Stimulated activated CD8-positive, alpha-beta memory T cell treated with anti-CD3 and anti-CD28 coated beads, Interleukin-12 subunit alpha, Interleukin-12 subunit beta, amount 100 ng/mL, for 4 hours (primary cell): ENCODE data around the gene DPH3.

ENCODE experiments used
- DNase-seq: peaks from one replicate; pipeline ENCODE4 v3.0.0-alpha.2; 2020; ENCODE audit warnings: low read depth

Gene DPH3

GRCh38 chr3:16233806-16234205 is 30.9 kb downstream of the DPH3 start:
- no peak for DNase-seq

- DNase-seq: no peak
Measured at GRCh38 chr3:16231983-16232382, 32.8 kb downstream of the DPH3 start.

DNA sequence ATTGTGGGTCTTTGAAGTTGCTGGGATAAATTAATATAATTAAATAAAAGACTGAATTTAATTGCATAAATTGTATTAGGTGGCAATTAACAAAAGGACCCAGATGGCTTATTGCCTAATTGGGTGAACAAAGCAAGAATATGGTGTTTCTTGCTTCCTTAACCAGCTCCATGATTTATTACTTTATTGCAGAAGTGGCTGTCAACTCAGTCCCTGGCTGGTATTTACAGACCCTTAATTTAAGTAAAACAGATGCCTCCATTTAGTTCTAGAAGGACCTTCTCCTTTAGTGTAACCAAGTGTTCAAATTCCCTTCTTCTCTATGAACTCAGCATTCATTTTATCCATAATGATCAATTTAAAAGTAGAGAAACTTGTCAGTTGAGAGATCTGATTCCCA is 35.1 kb downstream of the DPH3 start:
- no peak for DNase-seq

DNA sequence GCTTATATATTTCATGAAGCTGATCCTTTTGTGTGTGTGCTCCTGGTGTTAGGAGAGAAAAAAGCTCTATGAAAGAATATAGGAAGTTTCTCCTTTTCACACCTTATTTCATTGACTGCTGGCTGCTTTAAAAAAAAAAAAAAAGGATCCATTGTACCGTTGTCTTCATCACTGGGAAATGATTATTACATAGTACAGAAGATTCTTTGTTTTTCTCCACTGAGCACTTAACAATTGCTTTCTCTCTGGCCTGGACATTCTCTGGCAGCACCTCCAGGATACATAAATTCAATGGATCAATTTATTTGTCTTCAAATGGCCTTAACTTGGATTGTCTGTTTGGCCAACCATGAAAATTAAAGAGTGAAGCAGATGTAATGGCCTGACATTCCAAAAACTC is 37.2 kb downstream of the DPH3 start:
- DNase-seq: no peak

- no peak for DNase-seq
Measured at GRCh38 chr3:16224325-16224724, 40.4 kb downstream of the DPH3 start.

- no peak for DNase-seq
Measured at GRCh38 chr3:16222547-16222946, 42.2 kb downstream of the DPH3 start.

DNA sequence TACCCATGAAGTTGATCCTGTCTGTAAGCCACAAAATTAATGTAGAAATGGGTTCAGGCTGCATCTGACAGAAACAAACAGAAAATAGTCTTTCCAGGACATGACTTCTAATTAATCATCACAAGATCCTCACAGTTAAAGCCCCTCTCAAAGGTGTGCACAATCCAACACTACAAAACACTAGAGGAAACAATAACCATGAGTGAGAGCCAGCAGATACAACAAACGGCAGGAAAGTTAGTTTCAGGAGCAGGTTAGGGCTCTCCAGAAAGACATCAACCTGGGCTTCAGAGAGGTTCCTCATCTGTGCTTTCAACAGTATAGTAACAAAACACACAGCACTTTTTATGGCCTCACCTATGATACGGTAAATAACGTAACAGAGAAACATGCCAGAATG is 42.8 kb downstream of the DPH3 start:
- DNase-seq: no peak

DNA sequence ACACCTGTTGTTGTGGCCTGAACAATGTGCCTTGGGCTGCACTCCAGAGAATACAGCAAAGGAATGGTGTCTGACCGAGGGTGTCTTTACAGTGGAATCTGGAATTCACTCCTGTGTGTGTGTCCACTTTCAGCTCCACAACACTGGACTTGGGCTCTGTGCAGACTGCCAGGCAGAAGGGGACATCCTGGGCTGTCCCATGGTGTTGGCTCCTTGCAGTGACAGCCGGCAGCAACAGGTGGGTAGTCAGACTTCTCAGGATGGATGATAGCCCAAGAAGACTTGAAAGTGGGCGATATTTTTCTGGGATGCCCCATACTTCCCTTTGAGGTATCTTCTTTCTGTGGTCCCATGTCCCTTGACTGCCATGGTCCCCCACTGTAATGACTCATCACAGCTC is 45.0 kb downstream of the DPH3 start:
- DNase-seq: no peak

DNA sequence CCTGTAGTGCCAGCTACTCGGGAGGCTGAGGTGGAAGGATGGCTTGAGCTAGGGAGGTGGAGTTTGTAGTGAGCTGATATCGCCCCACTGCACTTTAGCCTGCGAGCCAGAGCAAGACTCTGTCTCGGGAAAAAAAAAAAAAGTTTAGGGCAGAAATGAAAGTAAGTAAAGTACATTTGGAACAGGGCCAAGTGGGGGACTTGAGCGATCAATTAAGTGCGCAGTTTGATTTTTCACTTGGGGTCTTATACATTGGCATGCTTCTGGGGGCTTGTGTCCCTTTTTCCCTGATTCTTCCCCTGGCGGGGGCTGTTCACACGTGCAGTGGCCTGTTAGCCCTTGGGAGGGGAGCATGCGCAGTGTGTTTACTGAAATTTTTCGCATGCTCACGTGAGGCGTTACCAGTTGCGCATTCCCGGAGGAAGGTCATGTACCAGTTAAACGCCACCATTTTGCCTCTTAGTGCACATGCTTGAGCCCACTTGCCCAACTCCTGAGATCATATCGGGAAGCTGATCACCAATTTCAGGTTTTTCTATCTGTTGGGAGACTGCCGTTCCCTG is 48.3 kb downstream of the DPH3 start:
- DNase-seq: no peak

DNA sequence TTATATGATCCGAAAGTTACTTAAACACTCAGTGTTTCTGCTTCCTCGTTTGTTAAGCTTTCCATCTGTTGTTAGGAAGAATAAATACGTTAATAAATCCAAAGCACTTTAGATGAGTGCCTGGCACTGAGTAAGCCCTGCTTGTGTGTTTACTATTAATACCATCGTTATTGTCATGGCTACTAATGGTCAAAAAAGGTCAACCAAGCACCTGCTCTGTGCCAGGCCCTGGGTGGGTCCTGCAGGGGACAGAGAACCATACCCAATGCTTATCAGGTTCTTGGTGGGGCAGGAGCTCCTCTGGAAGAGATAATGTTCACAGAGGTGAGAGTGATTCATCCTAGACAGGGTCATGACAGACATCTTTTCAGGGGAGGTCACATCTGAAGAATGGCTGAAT is 50.4 kb downstream of the DPH3 start:
- no peak for DNase-seq

DNA sequence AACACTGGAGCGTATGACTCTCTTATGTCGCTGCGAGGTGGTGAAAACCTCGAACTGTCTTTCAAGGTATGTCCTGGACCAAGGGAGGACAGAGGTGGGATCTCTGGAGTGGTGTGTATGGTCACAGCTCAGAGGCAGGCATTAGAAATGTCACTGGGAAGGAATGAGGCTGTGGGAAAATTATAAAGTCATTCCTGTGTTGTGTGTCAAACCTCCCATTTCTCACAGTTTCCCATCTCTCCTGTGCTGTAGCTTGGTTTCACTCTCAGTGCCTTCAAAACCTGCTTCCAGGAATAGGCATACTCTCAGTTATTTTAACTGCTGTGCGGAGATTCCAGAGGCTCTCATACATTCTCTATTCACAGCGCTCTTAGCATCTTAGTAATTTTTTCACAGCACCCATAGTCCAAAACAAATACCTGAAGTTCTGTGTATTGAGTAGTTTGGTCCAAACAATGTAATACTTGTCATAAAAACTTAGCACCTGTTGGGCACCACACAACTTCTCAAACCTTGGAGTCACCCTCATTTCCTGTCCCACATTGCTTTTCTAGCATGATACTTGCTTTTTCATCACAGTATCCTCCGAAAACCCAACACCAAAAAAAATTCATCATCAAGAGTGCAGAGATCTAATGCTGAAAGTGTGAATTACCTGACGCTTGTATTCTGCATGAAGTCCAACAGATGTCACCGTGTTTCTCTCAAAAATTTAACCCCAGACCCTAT is 53.4 kb downstream of the DPH3 start:
- no peak for DNase-seq
